Rectal smooth muscle tissue (tissue), 1 donor: Measurements from ENCODE around the gene BRIP1.

Source experiments
- H3K27ac ChIP-seq: one replicate; pipeline ENCODE4 v1.7.0; 2013; ENCODE audit warnings: low read depth, low read length, inconsistent platforms
- H3K27me3 ChIP-seq: one replicate; pipeline ENCODE4 v1.7.0; 2013; ENCODE audit warnings: low read length; ENCODE audit not compliant: control insufficient read depth, insufficient read depth
- H3K36me3 ChIP-seq: one replicate; pipeline ENCODE4 v1.7.0; 2013; ENCODE audit warnings: low read length; ENCODE audit not compliant: control insufficient read depth, insufficient read depth
- H3K4me1 ChIP-seq: one replicate; pipeline ENCODE4 v1.7.0; 2013; ENCODE audit warnings: low read length; ENCODE audit not compliant: control insufficient read depth, insufficient read depth
- H3K4me3 ChIP-seq: one replicate; pipeline ENCODE4 v1.7.0; 2013; ENCODE audit warnings: low read length
- H3K9ac ChIP-seq: one replicate; pipeline ENCODE4 v1.7.0; 2013; ENCODE audit warnings: low read length

The BRIP1 gene

DNA sequence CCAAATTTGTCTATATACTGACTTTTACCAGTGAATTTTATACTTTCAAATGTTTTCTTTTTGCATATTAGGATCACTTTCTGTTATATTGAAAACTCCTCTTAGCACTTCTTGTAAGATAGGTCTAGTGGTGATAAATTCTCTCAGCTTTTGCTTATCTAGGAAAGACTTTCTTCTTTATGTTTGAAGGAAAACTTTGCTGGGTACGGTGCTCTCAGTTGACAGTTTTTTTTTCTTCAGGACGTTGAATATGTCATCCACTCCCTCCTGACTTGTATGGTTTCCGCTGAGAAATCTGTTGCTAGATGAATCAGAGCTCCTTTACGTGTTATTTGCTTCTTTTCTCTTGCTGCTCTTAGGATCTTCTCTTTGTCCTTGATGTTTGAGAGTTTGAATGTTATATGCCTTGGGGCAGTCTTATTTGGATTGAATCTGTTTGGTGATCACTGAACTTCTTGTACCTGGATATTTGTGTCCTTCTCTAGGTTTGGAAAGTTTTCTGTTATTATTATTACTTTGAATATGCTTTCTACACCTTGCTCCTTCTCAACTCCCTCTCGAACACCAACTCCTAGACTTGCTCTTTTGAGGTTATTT lies 228.3 kb downstream of the BRIP1 start:
- no peaks in the 10 kb centered on the region for H3K27me3 ChIP-seq
- no peak overlapping the region for H3K9ac ChIP-seq
- H3K27ac ChIP-seq = no peak overlapping the region
- H3K4me1 ChIP-seq = no peaks in the 10 kb centered on the region
- no peak overlapping the region for H3K4me3 ChIP-seq
- no peaks in the 10 kb centered on the region for H3K36me3 ChIP-seq

DNA sequence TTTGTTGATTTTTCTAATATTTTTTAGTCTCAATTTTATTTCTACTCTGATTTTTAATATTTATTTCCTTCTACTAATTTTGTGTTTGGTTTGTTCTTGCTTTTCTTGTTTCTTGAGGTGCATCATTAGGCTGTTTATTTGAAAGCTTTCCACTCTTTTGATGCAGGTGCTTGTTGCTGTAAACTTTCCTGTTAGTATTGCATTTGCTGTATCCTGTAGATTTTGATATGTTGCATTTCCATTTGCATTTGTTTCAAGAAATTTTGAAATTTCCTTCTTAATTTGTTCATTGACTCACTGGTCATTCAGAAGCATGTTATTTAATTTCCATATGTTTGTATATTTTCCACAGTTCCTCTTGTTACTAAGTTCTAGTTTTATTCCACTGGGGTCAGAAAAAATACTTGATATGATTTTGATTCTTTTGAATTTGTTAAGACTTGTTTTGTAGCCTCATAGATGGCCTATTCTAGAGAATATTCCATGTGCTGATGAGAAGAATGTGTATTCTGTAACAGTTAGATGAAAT lies 229.3 kb downstream of the BRIP1 start:
- Histone ChIP-seq H3K36me3 (no peaks in the 10 kb centered on the region), H3K4me1 (no peaks in the 10 kb centered on the region), H3K27ac (no peak overlapping the region), H3K9ac (no peak overlapping the region), H3K4me3 (no peak overlapping the region), H3K27me3 (no peaks in the 10 kb centered on the region)

DNA sequence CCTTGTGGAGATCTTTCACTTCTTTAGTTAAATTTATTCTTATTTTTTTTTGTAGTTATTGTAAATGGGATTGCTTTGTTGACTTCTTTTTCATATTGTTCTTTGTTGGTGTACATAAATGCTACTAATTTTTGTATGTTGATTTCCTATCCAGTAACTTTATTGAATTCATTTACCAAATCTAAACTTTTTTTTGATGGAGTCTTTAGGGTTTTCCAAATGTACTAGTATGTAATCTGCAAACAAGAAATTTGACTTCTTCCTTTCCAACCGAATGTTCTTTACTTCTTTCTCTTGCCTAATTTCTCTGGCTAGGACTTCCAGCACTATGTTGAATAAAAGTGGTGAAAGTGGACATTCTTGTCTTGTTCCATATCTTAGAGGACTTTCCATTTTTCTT lies 230.5 kb downstream of the BRIP1 start:
- Histone ChIP-seq H3K36me3 (no peaks in the 10 kb centered on the region), H3K4me1 (no peaks in the 10 kb centered on the region), H3K27me3 (no peaks in the 10 kb centered on the region), H3K4me3 (no peak overlapping the region), H3K9ac (no peak overlapping the region), H3K27ac (no peak overlapping the region)

DNA sequence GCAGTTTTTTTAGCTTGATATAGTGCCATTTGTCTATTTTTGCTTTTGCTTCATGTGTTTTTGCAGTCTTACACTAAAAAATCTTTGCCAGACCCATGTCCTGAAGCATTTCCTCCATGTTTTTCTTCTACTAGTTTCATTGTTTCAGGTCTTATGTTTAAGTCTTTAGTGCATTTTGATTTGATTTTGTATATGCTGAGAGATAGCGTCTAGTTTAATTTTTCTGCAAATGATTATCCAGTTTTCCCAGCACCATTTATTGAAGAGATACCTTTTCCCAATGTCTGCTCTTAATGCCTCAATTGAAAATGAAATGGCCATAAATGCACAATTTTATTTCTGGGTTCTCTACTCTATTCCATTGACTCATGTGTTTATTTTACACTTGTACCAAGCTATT lies 231.5 kb downstream of the BRIP1 start:
- no peaks in the 10 kb centered on the region for H3K36me3 ChIP-seq
- no peaks in the 10 kb centered on the region for H3K27me3 ChIP-seq
- H3K9ac ChIP-seq = no peak overlapping the region
- no peak overlapping the region for H3K4me3 ChIP-seq
- H3K27ac ChIP-seq = no peak overlapping the region
- H3K4me1 ChIP-seq = no peaks in the 10 kb centered on the region
